Karpas-422 (cell line): Measurements from ENCODE around the gene COA4. TPM values are rescaled to one million over a fixed set of nuclear protein-coding genes. Genes with fewer than 3 reads are reported as not detected.

ENCODE experiments used
- DNase-seq: peaks from one replicate; pipeline ENCODE4 v3.0.0-alpha.2; 2015
- H2AFZ ChIP-seq: fragments of 200-600 bp; sonication (generic); 2 replicates; pipeline ENCODE4 v1.6.1; 2014; ENCODE audit warnings: antibody characterized with exemption, low read length, mixed read lengths
- H3K27ac ChIP-seq: fragments of 200-600 bp; sonication (generic); 2 replicates; pipeline ENCODE4 v1.5.1; 2014; ENCODE audit warnings: mild to moderate bottlenecking, low read length, moderate library complexity
- H3K27me3 ChIP-seq: fragments of 200-600 bp; sonication (generic); 2 replicates; pipeline ENCODE4 v1.6.1; 2014; ENCODE audit warnings: low read length, mixed read lengths
- H3K36me3 ChIP-seq: fragments of 200-600 bp; sonication (generic); 2 replicates; pipeline ENCODE4 v1.6.1; 2014; ENCODE audit warnings: low read length, mixed read lengths; ENCODE audit not compliant: insufficient read depth
- H3K4me1 ChIP-seq: fragments of 200-600 bp; sonication (generic); 2 replicates; pipeline ENCODE4 v1.6.1; 2014; ENCODE audit warnings: mild to moderate bottlenecking, low read length, mixed read lengths
- H3K4me2 ChIP-seq: fragments of 200-600 bp; sonication (generic); 2 replicates; pipeline ENCODE4 v1.6.1; 2014; ENCODE audit warnings: low read length, low read depth, mild to moderate bottlenecking; ENCODE audit not compliant: poor library complexity, severe bottlenecking
- H3K4me3 ChIP-seq: fragments of 200-600 bp; sonication (generic); 2 replicates; pipeline ENCODE4 v1.5.1; 2014; ENCODE audit warnings: mild to moderate bottlenecking, antibody characterized with exemption, low read length, mixed read lengths
- H3K79me2 ChIP-seq: fragments of 200-600 bp; sonication (generic); 2 replicates; pipeline ENCODE4 v1.6.1; 2014; ENCODE audit warnings: mild to moderate bottlenecking, low read length, mixed read lengths
- H3K9ac ChIP-seq: fragments of 200-600 bp; sonication (generic); 2 replicates; pipeline ENCODE4 v1.6.0; 2014; ENCODE audit warnings: low read length
- H3K9me2 ChIP-seq: fragments of 200-600 bp; sonication (generic), shearing (Covaris generic); replicated peaks from 2 replicates; pipeline ENCODE4 v1.6.0; 2014; ENCODE audit warnings: mild to moderate bottlenecking, low read length, moderate library complexity; ENCODE audit not compliant: insufficient read depth
- H3K9me3 ChIP-seq: fragments of 300-700, 200-600 bp; sonication (generic); 2 replicates; pipeline ENCODE4 v1.6.1; 2014; ENCODE audit warnings: low read length, mixed read lengths
- H4K20me1 ChIP-seq: fragments of 200-600 bp; sonication (generic); 2 replicates; pipeline ENCODE4 v1.6.1; 2014; ENCODE audit warnings: mild to moderate bottlenecking, antibody characterized with exemption, low read length, low read depth; ENCODE audit not compliant: insufficient read depth
- total RNA-seq: library from RNA; depleted of rRNA; stranded (reverse); fragments of >200 nt; shearing (Covaris generic); gene quantifications from 2 replicates; pipeline ENCODE4 v1.2.3, GENCODE V29; 2014; ENCODE audit warnings: low replicate concordance

COA4 gene
- total RNA-seq, 1 experiment from 2014 or later, result 134 TPM

DNA sequence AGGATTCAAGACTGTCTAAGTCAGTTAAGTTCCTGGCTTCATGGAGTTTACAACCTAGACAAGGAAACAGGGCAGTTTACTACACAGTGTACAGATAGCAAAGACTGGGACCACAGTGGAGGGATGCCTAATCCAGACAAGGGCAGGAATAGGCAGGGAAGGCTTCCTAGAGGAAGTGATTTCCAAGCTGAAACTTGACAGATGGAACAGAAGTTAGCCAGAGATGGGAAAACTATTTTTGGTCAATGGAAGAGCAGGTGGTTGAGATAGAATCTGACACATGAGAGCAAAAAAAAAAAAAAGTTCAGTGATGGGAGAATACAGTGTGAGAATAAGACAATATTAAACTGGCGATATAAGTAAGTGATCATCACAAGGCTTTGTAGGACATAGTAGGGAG lies 1.3 kb downstream of the COA4 start:
- Histone ChIP-seq H3K9me2 (no peaks in the 10 kb centered on the region), H3K4me3 (peak overlapping the region; percentile 97), H3K4me2 (peak overlapping the region; percentile 90), H3K9me3 (no peaks in the 10 kb centered on the region), H3K9ac (peak overlapping the region; percentile 86), H3K27me3 (no peaks in the 10 kb centered on the region), H3K36me3 (peaks cover 33% of the 10 kb centered on the region), H3K4me1 (peaks cover 27% of the 10 kb centered on the region), H3K79me2 (peaks cover 64% of the 10 kb centered on the region), H3K27ac (peak overlapping the region; percentile 85), H2AFZ (no peak overlapping the region), H4K20me1 (no peaks in the 10 kb centered on the region)
- no peak for DNase-seq

DNA sequence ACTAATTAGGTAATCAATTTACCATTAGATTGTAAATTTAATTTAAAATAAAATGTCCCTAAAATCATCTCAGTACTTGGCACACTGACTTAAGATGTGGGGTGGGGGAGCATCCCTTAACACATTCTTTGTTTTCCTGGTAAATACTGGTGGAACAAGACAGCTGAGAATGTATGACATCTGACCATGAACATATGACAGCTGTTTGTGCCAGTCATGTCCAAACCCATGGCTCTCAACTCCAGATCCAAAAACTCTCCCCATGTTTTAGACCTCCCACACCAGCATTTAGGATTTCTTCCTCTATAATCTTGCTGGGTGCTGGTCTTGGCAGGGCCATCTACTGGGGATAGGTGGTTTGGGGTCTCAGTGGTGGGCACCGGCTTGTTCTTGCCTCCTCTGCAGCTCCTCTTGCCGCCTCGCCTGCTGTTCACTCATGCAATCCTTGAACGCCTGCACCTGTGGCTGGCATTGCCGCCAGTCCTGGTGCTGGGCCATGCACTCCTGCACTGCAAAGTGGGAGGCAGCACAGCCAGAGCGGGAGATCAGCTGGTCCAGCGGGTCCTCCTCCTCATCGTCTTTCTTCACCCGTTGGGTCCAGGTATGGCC lies 3.8 kb downstream of the COA4 start:
- Histone ChIP-seq H3K4me1 (peaks cover 34% of the 10 kb centered on the region), H4K20me1 (no peaks in the 10 kb centered on the region), H3K9me2 (no peaks in the 10 kb centered on the region), H3K9me3 (no peaks in the 10 kb centered on the region), H3K36me3 (peaks cover 33% of the 10 kb centered on the region), H3K79me2 (peaks cover 46% of the 10 kb centered on the region), H2AFZ (no peak overlapping the region), H3K4me2 (no peak overlapping the region), H3K27me3 (no peaks in the 10 kb centered on the region), H3K9ac (no peak overlapping the region), H3K27ac (no peak overlapping the region), H3K4me3 (no peak overlapping the region)
- DNase-seq, result no peak

DNA sequence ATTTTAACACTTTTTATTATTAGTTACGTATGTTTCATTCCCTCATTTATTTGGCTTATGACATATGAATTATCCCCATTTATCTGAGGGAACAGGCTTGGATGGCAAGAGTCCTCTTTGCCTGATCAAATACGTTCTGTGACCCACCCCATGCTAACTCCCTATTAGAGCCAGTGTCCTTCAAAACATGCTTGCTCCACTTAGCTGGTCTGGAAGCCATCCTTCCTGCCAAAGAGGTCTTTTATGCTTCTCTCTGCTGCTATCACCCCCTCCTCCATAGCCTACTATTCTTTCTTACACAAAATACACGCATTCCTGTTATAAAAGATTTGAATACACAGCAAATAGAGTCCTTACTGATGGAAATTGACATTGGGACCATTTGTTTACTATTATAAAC lies 6.4 kb downstream of the COA4 start:
- Histone ChIP-seq H3K9me2 (no peaks in the 10 kb centered on the region), H3K9ac (no peak overlapping the region), H4K20me1 (no peaks in the 10 kb centered on the region), H3K27ac (no peak overlapping the region), H3K4me1 (peaks cover 22% of the 10 kb centered on the region), H3K79me2 (peaks cover 22% of the 10 kb centered on the region), H3K4me3 (no peak overlapping the region), H3K9me3 (no peaks in the 10 kb centered on the region), H3K4me2 (no peak overlapping the region), H3K36me3 (peaks cover 28% of the 10 kb centered on the region), H2AFZ (no peak overlapping the region), H3K27me3 (no peaks in the 10 kb centered on the region)
- no peak for DNase-seq

DNA sequence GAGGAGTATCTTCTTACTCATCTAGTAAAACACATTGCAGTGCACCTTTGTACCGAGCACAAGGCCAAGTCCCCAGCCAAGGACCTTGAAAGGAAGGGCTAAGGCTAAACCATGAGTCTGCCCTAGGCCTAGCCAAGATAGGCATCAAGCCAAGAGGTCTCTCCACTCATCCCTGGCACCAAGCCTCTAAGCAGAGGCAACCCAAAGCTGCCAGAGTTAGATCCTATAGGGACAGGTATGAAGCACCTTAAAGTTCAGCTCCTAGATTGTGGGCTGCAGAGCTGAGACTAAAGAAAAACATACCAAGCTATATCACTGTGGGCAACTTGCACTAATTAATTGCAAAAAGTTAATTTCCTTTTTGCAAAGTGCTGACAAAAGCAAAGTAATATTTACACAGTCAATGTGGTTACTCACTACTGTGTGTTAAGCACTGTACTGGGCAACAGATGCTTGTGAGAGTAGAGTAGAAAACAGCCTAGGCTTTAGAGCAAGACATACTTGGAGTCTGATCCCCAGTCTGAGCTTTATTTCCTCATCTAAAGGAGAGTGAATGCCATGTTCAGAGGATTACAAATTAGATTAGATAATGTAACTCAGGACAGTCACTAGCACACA lies 7.2 kb downstream of the COA4 start:
- Histone ChIP-seq H3K9me3 (no peaks in the 10 kb centered on the region), H3K36me3 (peaks cover 20% of the 10 kb centered on the region), H2AFZ (no peak overlapping the region), H3K27me3 (no peaks in the 10 kb centered on the region), H3K4me3 (no peak overlapping the region), H3K9ac (no peak overlapping the region), H3K9me2 (no peaks in the 10 kb centered on the region), H3K27ac (peak overlapping the region; percentile 37), H4K20me1 (no peaks in the 10 kb centered on the region), H3K79me2 (peaks cover 14% of the 10 kb centered on the region), H3K4me1 (peaks cover 16% of the 10 kb centered on the region), H3K4me2 (no peak overlapping the region)
- no peak for DNase-seq

DNA sequence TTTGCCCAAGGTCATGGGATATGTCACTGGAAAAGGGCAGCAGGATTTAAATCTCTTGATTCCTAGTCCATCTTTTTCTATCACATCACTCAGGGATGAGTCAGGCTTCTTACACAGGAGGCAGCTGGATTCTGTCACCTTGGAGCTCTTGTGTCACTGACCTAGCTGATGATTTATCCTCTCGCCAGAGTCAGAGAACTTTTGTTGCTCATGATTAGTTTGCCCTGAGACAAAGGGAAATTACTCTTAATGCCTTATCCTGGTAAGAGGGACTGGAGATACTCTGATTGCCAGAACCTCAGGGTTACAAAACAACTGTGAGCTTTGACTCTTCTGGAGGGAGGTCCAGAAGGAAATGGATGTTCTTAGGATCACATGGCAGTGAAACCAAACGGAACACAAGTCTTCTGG lies 10.1 kb downstream of the COA4 start:
- Histone ChIP-seq H3K9me3 (no peaks in the 10 kb centered on the region), H3K79me2 (no peaks in the 10 kb centered on the region), H3K27ac (no peak overlapping the region), H2AFZ (no peak overlapping the region), H3K9me2 (no peaks in the 10 kb centered on the region), H3K4me2 (no peak overlapping the region), H3K4me1 (peaks cover 16% of the 10 kb centered on the region), H3K4me3 (no peak overlapping the region), H3K36me3 (no peaks in the 10 kb centered on the region), H3K9ac (no peak overlapping the region), H3K27me3 (no peaks in the 10 kb centered on the region), H4K20me1 (no peaks in the 10 kb centered on the region)
- DNase-seq, result no peak

DNA sequence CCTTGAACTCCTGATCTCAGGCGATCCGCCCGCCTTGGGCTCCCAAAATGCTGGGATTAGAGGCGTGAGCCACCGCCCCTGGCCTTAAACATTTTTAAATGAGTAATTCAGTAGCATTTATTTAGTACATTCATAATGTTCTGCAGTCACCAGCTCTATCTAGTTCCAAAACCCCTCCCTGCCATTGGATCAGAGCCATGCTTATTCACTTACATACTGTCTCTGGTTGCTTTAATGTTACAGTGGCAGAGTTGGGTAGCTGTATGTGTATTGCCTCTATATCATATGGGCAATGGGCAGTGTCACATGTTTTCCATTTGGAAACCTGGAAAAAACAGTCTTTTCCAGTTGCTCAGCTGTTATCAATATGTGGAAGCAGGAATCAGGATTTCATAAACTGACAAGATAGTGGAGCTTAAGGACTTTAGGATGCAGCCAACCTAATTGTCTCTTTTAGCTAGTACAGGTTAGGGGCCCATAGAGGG lies 10.5 kb downstream of the COA4 start:
- no peak for DNase-seq
- Histone ChIP-seq H3K4me3 (no peak overlapping the region), H3K27me3 (no peaks in the 10 kb centered on the region), H3K9me3 (no peaks in the 10 kb centered on the region), H3K79me2 (no peaks in the 10 kb centered on the region), H3K36me3 (no peaks in the 10 kb centered on the region), H4K20me1 (no peaks in the 10 kb centered on the region), H3K4me1 (peaks cover 16% of the 10 kb centered on the region), H3K27ac (no peak overlapping the region), H3K9ac (no peak overlapping the region), H2AFZ (no peak overlapping the region), H3K9me2 (no peaks in the 10 kb centered on the region), H3K4me2 (no peak overlapping the region)

- H3K9me3 ChIP-seq, result no peaks in the 10 kb centered on the region
- no peak for DNase-seq
- no peaks in the 10 kb centered on the region for H3K27me3 ChIP-seq
- no peak overlapping the region for H2AFZ ChIP-seq
- H3K27ac ChIP-seq, result no peak overlapping the region
- H3K79me2 ChIP-seq, result no peaks in the 10 kb centered on the region
- no peak overlapping the region for H3K9ac ChIP-seq
- no peak overlapping the region for H3K4me3 ChIP-seq
- no peaks in the 10 kb centered on the region for H3K9me2 ChIP-seq
- no peaks in the 10 kb centered on the region for H4K20me1 ChIP-seq
- no peaks in the 10 kb centered on the region for H3K36me3 ChIP-seq
- no peaks in the 10 kb centered on the region for H3K4me1 ChIP-seq
- no peak overlapping the region for H3K4me2 ChIP-seq
These were observed 13.7 kb downstream of the COA4 start for GRCh38 chr11:73862986-73863385.

DNA sequence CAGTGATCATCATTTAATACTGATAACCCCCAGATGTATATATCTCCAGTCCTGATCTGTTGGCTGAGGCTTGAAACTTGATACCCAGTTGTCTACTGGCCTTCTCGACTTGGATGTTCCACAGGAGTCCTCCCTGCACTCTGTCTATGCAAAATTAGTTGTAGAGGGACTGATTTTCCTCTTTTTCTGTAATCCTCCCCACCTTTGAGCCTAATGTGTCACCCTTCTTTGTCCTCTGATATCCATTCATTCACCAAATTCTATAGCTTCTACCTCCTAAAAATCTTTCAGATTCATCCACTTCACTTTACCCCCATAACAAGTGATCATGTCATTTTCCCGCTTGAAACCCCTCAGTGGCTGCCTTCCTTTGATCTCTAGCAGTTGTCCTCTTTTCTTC lies 16.4 kb downstream of the COA4 start:
- H3K4me1 ChIP-seq, result peaks cover 9% of the 10 kb centered on the region

More for the DNA sequence above, 16.4 kb downstream of the COA4 start:
- no peaks in the 10 kb centered on the region for H3K36me3 ChIP-seq
- no peak overlapping the region for H3K4me3 ChIP-seq
- H4K20me1 ChIP-seq, result no peaks in the 10 kb centered on the region
- no peak overlapping the region for H3K27ac ChIP-seq
- H3K4me2 ChIP-seq, result no peak overlapping the region
- DNase-seq, result no peak
- no peaks in the 10 kb centered on the region for H3K9me3 ChIP-seq
- no peaks in the 10 kb centered on the region for H3K79me2 ChIP-seq
- H3K9me2 ChIP-seq, result no peaks in the 10 kb centered on the region
- no peak overlapping the region for H2AFZ ChIP-seq
- no peaks in the 10 kb centered on the region for H3K27me3 ChIP-seq
- H3K9ac ChIP-seq, result no peak overlapping the region
